ENCODE results near the gene TXNRD2.

Gene TXNRD2

DNA sequence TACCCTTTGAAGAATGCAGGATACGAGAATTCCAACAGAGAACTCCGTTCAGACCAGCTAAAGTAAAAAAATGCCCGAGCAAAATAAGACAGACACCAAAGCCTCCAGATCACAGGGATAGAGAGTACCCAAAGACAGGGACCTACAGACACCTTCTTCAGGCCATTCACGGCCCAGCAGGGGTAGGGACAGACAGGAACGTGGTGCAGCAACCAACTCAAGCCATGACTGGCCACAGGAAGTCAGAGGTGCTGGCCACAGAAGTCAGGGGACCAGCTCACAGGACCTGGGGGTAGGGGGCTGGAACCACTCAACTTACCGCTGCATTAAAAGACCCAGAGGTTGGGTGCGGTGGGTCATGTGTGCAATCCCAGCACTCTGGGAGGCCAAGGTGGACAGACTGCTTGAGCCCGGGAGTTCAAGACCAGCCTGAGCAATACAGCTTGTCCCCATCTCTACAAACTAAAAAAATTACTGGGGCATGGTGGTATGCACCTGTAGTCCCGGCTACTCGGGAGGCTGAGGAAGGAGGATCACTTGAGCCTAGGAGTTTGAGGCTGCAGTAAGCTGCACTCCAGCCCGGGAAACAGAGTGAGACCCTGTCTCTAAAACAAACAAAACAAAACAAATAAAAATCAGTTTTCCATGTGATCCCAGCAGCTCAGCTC is 39.9 kb downstream of the TXNRD2 start:
- no peak overlapping the region for H3K4me2 ChIP-seq (ENCODE audit: low read length)

DNA sequence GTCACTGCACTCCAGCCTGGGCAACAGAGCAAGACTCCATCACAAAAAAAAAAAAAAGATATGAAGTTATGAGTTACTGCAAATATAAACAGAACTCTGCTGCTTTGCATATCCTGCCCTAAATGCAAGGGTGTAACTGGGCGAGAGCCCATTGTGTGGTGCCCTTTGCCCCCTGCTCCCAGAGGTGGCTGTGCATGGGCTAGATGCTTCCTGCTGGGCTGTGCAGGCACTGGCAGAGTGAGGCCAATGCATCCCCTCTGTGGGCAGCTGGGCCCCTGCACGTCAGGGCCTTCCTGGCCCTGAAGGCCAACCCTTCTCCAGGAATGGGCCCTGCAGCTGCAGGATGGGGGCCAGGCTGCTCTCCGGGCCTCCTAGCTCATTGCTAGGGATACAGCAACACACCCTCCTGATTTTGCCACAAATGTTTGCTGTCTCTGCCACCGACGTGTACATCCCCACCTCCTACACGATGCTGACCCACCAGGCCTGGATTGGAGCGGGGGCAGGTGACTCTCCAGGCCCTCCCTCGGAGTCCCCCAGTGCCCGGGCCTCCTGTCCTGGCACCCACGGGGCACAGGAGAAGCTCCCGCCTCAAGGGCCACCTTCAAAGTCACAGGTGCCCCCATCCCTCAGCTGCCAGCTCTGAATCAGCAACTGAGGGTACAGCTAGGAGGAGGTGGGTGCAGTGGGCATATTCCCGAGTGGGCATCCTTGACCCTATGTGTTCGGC is 40.7 kb downstream of the TXNRD2 start:
- H4K20me1 ChIP-seq (ENCODE audit: insufficient read depth, low read length) = no peaks in the 10 kb centered on the region
- H3K4me1 ChIP-seq (ENCODE audit: low read length) = no peaks in the 10 kb centered on the region
- TF ChIP-seq EZH2phosphoT487 (IDR thresholded peaks at IDR 0.05; ENCODE audit: low read depth) = no peak
- TF ChIP-seq, protein P1, sequence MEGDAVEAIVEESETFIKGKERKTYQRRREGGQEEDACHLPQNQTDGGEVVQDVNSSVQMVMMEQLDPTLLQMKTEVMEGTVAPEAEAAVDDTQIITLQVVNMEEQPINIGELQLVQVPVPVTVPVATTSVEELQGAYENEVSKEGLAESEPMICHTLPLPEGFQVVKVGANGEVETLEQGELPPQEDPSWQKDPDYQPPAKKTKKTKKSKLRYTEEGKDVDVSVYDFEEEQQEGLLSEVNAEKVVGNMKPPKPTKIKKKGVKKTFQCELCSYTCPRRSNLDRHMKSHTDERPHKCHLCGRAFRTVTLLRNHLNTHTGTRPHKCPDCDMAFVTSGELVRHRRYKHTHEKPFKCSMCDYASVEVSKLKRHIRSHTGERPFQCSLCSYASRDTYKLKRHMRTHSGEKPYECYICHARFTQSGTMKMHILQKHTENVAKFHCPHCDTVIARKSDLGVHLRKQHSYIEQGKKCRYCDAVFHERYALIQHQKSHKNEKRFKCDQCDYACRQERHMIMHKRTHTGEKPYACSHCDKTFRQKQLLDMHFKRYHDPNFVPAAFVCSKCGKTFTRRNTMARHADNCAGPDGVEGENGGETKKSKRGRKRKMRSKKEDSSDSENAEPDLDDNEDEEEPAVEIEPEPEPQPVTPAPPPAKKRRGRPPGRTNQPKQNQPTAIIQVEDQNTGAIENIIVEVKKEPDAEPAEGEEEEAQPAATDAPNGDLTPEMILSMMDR (IDR thresholded peaks at IDR 0.05; ENCODE audit: low read depth, low read length) = no peak
- H3K27ac ChIP-seq (ENCODE audit: low read length) = no peak overlapping the region
- H3K4me3 ChIP-seq (ENCODE audit: low read length) = no peak overlapping the region
- H3K27me3 ChIP-seq (ENCODE audit: low read depth, low read length) = no peaks in the 10 kb centered on the region
- H3K4me2 ChIP-seq (ENCODE audit: low read length) = no peak overlapping the region
- H2AFZ ChIP-seq (ENCODE audit: low read depth, low read length) = no peak overlapping the region
- H3K9ac ChIP-seq (ENCODE audit: low read length) = no peak overlapping the region
- H3K79me2 ChIP-seq (ENCODE audit: low read length) = no peaks in the 10 kb centered on the region
- no peaks in the 10 kb centered on the region for H3K36me3 ChIP-seq (replicated peaks; ENCODE audit: low read depth, low read length)
- H3K9me3 ChIP-seq (ENCODE audit: insufficient read depth, low read length) = no peaks in the 10 kb centered on the region

More for the DNA sequence above, 39.9 kb downstream of the TXNRD2 start:
- H3K4me3 ChIP-seq (ENCODE audit: low read length) = no peak overlapping the region
- H3K36me3 ChIP-seq (replicated peaks; ENCODE audit: low read depth, low read length) = no peaks in the 10 kb centered on the region
- no peaks in the 10 kb centered on the region for H3K27me3 ChIP-seq (ENCODE audit: low read depth, low read length)
- no peak overlapping the region for H3K9ac ChIP-seq (ENCODE audit: low read length)
- H4K20me1 ChIP-seq (ENCODE audit: insufficient read depth, low read length) = no peaks in the 10 kb centered on the region
- H3K4me1 ChIP-seq (ENCODE audit: low read length) = no peaks in the 10 kb centered on the region
- no peaks in the 10 kb centered on the region for H3K79me2 ChIP-seq (ENCODE audit: low read length)
- no peaks in the 10 kb centered on the region for H3K9me3 ChIP-seq (ENCODE audit: insufficient read depth, low read length)
- TF ChIP-seq, protein P1 (IDR thresholded peaks at IDR 0.05; ENCODE audit: low read depth, low read length) = no peak
- TF ChIP-seq EZH2phosphoT487 (IDR thresholded peaks at IDR 0.05; ENCODE audit: low read depth) = no peak
- no peak overlapping the region for H3K27ac ChIP-seq (ENCODE audit: low read length)
- H2AFZ ChIP-seq (ENCODE audit: low read depth, low read length) = no peak overlapping the region

DNA sequence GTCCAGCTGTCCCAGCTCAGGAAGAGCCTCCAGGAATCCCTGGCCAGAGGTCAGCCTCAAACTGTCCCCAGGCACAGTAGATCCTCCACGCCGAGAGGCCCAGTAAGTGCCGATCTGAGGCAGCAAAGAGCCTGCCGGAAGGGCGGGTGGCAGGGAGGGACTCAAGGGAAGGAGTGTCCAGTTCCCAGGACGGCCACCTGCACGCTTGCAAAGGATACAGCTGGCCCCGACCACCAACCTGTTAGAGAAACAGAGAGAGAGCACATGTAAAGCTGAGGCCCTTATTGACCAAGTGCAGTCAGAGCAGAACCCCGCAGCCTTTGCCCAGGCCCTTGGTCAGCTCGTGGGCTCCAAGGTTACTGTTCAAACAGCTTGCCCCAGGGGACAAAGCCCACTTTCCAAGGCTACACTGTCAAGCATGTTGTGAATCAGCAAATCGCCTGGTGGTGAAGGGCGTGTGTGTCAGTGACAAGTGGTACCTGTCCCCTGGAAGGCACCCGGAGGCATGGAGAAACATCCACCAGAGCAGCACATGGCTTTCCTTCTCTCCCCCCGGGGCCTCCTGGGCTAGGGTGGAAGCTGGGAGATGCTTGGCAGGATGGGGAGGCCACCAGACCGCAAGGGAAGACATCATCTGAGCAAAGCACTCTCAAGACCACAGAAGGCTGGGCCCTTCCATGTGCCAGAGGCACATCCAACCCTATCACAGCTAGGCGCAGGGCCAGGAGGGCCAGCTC is 42.6 kb downstream of the TXNRD2 start:
- H3K27me3 ChIP-seq (ENCODE audit: low read depth, low read length) = no peaks in the 10 kb centered on the region
- H3K27ac ChIP-seq (ENCODE audit: low read length) = no peak overlapping the region
- no peaks in the 10 kb centered on the region for H3K79me2 ChIP-seq (ENCODE audit: low read length)
- no peaks in the 10 kb centered on the region for H3K4me1 ChIP-seq (ENCODE audit: low read length)
- no peak overlapping the region for H3K9ac ChIP-seq (ENCODE audit: low read length)
- TF ChIP-seq, protein P1 (IDR thresholded peaks at IDR 0.05; ENCODE audit: low read depth, low read length) = no peak
- TF ChIP-seq EZH2phosphoT487 (IDR thresholded peaks at IDR 0.05; ENCODE audit: low read depth) = no peak
- no peak overlapping the region for H2AFZ ChIP-seq (ENCODE audit: low read depth, low read length)
- H3K4me2 ChIP-seq (ENCODE audit: low read length) = no peak overlapping the region
- no peak overlapping the region for H3K4me3 ChIP-seq (ENCODE audit: low read length)
- H4K20me1 ChIP-seq (ENCODE audit: insufficient read depth, low read length) = no peaks in the 10 kb centered on the region
- H3K36me3 ChIP-seq (replicated peaks; ENCODE audit: low read depth, low read length) = peaks cover under 1% of the 10 kb centered on the region
- H3K9me3 ChIP-seq (ENCODE audit: insufficient read depth, low read length) = no peaks in the 10 kb centered on the region

GRCh38 chr22:19898145-19898544 is 43.5 kb downstream of the TXNRD2 start:
- H2AFZ ChIP-seq (ENCODE audit: low read depth, low read length) = no peak overlapping the region
- no peaks in the 10 kb centered on the region for H3K79me2 ChIP-seq (ENCODE audit: low read length)
- H3K4me2 ChIP-seq (ENCODE audit: low read length) = no peak overlapping the region
- H3K27ac ChIP-seq (ENCODE audit: low read length) = no peak overlapping the region
- H3K9me3 ChIP-seq (ENCODE audit: insufficient read depth, low read length) = no peaks in the 10 kb centered on the region
- TF ChIP-seq EZH2phosphoT487 (IDR thresholded peaks at IDR 0.05; ENCODE audit: low read depth) = no peak
- TF ChIP-seq, protein P1 (IDR thresholded peaks at IDR 0.05; ENCODE audit: low read depth, low read length) = no peak
- no peak overlapping the region for H3K4me3 ChIP-seq (ENCODE audit: low read length)
- peaks cover 3% of the 10 kb centered on the region for H3K36me3 ChIP-seq (replicated peaks; ENCODE audit: low read depth, low read length)
- H3K9ac ChIP-seq (ENCODE audit: low read length) = no peak overlapping the region
- H4K20me1 ChIP-seq (ENCODE audit: insufficient read depth, low read length) = no peaks in the 10 kb centered on the region
- no peaks in the 10 kb centered on the region for H3K4me1 ChIP-seq (ENCODE audit: low read length)
- H3K27me3 ChIP-seq (ENCODE audit: low read depth, low read length) = no peaks in the 10 kb centered on the region
